ELR (cell line): ENCODE data around the gene TOP1.
A peak's percentile ranks its signal among the peaks of the same experiment; 100 is the strongest.

ENCODE experiments used
- DNase-seq: peaks from one replicate; pipeline ENCODE4 v3.0.0-alpha.2; 2015; ENCODE audit warnings: low read depth

Gene TOP1

DNA sequence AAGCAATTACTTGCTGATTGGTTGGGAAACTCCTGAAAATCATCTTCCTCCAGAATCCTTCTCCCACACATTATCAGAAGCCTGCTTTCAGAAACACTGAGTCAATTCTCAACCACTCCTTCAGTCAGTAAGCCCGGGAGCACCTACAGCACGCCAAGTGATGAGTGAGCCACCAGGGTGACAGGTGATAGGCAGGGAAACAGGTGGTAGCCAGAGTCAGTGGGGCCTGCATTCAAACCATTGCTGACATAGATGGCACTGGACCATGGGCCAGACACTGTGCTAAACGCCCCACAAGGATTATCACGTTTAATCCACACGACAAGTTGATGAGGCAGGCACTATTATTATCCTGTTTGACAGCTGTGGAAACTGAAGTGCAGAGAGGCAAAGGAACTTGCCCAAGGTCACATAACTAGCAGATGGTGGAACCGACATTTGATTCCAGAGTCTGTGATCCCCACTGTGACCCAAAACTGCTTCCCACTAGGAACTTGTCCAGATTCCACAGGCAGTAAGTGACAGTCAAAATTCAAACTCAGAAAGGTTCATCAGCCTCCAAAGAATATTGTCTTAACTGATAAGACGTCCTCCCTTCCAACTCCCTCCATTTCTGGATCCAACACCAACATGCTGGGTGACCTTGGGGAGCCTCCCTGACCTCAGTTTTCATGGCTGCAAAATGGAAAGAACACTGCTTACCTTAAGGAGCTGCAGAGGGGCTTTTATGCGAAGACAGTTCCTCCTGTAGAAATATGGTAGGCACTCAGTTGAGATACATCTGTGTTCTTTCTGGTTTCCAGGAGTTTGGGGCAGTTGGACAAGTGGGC lies 23.9 kb upstream of the TOP1 start:
- peak; percentile 68 for DNase-seq

DNA sequence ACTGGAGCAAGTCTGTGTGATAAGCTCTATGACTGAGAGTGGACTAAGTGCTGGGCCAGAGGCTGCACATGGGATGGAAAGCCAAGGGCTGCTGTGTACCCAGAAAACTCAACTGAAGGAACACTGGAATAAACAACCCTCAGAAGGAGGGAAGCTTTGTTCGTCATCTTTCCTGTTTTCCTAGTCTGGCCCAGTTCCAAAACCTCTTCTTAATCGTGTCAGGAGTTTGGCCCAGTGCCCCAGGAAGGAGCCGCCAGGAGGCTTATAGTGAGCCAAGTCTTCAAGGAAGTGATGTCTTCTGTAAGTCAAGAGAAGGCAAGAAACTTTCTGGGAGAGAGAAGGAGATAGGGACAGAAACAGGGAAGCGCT lies 23.3 kb upstream of the TOP1 start:
- peak; percentile 100 for DNase-seq

DNA sequence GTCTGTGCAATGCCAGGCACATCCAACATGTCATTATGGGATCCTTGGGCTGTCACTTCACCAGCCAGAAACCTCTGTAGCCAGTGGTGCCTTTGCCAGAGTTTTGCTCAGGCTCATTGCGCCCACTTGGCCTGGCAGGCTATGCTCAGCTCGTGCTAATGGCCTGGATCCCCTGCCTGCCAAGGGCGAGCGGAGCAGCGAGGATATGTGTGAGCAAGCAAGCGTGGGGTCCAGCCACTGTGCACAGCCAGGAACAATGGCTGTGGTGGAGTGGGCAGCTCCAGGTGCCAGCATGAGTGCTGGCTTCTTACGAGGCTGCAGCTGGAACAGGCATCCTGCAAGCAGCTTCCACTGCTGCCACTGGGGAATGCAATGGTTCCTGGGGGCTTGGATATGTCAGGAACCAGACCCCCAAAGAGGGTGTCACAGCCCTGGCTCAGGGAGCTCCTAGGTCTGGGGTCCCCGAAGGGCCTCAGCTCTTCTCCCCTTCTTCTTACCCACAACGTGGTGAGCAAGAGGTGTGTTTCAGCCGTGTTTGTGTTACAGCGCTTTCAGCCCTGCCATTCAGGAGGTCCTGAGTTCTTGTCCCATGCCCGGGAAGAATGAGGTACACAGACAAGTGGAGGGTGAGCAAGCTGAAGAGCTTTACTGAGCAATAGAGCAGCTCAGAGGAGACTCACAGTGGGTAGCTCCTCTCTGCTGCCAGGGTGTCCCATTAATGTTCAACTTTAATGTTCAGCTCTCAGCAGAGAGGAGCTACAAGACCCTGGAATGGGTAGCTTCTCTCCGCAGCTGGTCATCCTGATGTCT lies 22.3 kb upstream of the TOP1 start:
- DNase-seq, result no peak

DNA sequence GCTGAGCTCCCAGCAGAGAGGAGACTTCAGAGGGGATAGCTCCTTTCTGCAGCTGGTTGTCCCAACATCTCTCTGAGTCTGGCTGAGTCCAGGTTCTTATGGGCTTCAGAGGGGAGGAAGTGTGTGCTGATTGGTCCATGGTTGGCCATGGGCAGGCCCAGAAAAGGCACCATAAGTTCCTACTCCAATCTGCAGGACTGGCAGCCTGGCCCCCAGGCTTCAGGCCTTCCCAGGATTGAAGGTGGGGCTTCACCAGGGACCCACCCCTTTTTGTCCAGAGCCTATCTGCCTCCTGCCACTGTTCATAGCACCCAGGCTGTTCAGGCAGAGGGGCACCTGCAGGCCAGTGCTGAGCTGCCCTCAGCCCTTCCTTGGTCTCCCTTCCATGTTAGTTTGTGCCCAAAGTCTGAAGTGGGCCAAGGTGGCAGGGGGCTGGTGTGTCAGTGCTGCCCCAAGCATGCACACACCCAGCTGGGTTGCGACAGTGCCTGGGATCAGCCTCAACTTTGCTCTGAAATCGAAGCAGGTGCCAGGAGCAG lies 21.6 kb upstream of the TOP1 start:
- DNase-seq, result no peak

DNA sequence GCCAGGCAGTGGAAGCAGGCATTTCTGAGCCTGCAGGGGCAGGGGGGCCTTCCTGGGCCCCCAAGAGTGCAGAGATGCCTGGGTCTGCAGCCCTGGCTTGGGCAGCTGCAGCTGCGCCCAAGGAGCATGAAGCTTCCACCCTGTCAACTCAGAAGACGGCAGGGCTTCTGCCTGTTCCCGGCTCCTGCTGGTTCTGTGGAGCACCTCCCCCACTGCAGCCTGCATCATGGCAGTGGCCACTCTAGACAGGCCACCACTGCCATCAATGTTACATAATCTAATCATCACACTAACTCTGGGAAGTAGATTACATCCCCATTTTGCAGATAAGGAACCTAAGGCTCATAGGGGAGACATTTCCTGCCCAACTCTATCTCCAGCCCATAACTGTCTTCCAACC lies 21.1 kb upstream of the TOP1 start:
- DNase-seq, result no peak

DNA sequence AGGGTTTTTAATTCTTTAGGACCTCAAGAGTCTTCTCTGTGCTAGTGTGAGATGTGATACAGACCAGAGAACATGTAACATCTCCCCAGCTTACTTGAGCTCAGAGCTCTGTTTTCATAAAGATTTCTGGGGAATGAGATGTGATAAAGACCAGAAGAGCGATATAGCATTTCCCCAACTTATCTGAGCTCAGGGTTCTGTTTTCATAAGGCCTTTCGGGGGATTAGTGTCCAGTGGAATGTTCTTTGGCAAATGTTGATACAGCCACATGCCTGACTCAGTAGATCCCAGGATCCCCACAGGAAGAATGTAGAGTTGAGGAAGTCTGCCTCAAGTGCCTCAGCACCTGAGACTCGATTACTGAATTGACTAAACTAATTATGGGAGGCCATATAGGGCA lies 18.7 kb upstream of the TOP1 start:
- peak; percentile 45 for DNase-seq

DNA sequence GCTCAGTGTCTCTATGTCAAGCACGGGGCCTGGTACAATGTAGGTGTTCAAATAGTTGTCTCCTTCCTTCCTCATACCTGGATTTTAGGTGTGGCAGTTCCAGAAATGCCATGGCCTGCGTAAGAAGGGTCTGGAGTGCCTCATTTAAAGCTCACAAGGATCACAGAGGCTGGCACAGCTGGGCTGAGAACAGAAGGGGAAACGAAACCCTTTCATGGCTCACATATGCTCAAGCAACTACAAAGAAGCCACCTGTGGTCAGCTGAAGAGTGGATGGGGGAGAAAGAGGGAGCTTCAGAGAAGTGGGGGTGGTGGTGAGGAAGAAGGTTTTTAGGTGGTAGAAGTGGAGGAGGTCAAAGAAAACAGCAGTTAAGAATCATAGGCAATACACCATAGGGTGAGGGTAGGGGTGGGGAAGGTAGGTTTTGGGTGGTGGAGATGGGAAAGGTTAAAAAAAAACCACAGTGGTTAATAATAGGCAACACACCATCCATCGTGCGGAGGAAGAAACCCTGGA lies 17.0 kb upstream of the TOP1 start:
- no peak for DNase-seq

DNA sequence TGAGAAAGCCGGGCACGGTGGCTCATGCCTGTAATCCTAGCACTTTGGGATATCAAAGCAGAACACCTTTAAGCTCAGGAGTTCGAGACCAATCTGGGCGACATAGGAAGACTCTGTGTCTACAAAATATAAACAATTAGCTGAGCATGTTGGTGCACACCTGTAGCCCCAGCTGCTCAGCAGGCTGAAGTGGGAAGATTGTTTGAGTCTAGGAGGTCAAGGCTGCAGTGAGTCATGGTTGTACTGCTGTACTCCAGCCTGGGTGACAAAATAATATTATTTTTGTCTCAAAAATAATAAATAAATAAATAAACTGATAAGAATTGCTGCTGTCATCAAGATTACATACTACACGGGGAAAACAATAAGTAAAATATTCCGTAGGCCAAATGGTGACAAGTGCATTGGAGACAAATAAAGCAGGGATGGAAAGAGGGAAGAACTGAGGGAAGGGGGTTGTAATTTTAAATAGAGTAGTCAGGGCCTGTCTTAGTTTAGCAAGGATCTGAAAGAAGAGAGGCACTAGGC lies 14.0 kb upstream of the TOP1 start:
- DNase-seq, result no peak

DNA sequence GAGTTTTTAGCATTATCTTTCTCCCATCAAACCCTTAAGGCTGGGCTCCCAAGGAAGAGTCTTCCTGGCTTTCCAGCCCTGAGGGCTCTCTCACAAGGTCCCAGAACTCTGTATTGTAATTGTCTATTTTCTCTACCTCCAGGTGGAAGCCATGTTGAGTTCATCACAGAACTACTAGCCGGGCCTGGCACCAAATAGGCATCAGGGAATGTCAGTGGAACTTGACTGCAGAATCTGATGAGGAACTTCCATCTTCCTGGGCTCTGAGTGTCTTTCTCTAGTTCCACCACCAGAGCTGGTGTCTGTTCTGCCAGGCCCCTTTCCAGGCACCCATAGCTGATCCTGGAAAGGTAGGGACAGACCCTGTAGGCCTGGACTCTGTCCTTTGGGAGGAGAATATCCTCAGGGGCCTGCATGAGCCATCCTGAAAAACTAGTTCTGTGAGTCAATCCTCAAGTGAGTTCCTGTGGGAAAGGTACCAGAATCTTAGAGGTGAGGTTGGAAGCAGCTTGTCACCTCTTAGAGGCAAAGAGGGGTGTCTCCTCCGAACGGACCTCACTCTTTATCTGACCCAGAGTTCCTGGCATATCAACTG lies 11.1 kb upstream of the TOP1 start:
- no peak for DNase-seq

DNA sequence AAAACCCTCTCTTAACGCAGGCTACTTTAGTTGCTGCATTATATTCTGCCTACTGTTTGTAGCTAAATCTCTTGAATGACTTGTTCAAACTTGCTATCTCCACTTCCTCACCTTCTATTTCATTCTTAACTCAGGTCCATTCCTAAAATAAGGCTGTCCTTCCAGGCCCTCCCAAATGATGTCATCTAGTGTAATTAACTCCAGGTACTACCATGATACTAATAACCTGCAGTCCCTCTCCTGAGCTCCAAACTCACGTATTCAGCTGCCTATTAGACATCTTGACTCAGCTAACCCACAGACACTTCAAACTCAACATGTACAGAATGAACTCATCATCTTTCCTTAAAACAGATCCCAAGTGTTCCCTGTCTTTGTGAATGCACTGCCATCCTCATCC lies 10.5 kb upstream of the TOP1 start:
- DNase-seq, result no peak

DNA sequence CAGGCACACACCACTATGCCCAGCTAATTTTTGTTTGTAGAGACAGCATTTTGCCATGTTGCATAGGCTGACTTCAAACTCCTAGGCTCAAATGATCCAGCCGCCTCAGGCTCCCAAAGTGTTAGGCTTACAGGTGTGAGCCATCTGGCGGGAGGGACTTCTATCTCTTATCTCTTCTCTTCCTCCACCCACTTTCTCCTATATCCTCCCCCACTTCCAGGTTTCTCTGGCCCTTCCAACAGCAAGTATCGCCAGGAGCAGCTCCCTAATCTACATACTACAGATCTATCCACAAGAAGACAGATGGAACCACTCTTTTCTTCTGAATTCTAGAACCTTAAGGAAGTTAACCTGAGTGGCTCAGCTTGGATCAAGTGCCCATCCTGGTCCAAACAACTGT lies 5.1 kb upstream of the TOP1 start:
- DNase-seq, result no peak

DNA sequence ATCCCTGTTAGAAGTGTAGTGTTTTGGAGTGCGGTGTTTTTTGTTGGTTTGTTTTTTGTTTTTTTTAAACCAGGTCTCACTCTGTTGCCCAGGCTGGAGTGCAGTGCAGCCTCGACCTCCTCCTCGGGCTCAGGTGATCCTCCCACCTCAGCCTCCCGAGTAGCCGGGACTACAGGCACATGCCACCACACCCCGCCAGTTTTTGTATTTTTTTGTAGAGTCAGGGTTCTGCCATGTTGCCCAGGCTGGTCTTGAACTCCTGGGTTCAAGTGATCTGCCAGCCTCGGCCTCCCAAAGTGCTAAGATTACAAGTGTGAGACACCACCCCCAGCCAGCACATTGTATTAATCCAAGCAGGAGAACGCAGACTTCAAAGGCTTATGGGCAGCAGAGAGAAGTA lies 1.3 kb upstream of the TOP1 start:
- DNase-seq, result no peak

DNA sequence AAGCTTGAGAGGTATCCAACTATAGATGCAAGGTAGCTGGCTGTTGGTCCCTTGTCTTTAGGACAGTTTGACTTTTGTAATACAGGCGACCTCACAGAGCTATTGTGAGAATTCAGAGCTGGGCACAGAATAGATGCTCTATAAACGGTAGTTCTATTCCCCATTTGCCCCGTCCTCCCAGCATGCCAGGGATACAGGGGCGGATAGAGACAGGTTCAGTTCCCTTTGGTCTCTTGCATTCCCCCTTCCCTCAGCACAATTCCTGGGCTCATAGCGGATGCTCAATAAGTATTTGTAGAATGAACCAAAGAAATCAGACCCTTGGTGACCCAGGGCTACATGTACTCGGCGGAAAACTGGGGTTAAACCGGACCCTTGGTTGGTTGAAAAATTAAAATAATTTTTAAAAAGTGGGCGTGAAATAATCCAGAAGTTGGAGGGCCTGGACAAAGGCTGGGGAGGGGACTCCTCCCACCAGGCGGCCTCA lies 707 bp upstream of the TOP1 start:
- no peak for DNase-seq

DNA sequence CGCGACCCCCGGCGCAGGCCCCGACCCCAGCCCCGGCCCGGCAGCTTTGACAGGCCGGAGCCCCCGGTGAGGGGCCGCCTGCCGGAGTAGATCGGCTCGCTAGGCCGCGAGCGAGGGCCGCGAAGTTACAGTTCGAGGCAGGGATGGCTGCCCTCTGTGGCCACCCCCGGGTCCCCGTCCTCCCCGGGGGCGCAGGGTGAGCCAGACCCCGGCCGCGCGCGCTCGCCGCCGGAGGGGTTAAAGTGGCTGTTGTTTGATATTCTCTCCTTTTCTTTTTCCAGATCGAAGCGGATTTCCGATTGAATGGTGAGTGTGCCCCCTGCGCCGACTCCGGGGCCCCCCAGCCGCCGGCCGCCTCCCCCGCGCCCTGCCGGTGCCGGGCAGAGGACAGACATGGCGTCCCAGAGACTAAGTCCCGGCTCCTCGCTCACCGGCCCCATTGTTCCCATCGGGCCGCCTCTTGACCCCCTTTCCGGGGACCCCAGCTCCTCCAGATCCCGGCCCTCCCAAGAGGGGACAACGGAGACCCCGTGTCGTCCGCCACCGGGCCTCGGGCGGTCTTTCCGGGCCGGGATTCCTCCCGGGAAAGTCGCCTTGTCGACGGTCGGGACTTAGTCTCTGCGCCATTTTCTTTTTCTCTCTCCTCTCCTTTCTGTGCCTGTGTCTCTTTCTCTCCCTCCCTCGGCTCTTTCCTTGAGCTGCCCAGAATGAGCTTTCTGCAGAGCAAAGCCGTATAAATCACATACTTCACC lies 704 bp downstream of the TOP1 start:
- DNase-seq, result peak; percentile 44

DNA sequence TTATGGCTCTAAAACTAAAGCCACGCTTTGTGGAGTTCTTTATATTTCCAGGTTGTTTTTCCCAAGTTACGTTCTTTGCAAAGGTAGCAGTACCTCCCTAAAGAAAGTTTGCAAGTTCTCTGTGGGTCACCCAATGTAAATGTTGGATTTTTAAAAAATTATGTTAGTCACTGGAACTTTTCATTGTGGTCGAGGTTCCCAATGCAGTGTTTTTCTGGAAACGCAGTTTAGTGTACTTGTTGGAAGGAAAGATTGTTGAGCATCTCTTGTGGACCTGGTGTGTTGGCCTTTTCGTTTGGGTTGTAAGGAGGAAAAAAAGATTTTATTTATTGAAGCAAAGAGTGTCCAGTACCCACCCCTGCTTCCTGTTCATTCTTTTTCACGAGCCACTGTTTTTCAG lies 1.4 kb downstream of the TOP1 start:
- no peak for DNase-seq

DNA sequence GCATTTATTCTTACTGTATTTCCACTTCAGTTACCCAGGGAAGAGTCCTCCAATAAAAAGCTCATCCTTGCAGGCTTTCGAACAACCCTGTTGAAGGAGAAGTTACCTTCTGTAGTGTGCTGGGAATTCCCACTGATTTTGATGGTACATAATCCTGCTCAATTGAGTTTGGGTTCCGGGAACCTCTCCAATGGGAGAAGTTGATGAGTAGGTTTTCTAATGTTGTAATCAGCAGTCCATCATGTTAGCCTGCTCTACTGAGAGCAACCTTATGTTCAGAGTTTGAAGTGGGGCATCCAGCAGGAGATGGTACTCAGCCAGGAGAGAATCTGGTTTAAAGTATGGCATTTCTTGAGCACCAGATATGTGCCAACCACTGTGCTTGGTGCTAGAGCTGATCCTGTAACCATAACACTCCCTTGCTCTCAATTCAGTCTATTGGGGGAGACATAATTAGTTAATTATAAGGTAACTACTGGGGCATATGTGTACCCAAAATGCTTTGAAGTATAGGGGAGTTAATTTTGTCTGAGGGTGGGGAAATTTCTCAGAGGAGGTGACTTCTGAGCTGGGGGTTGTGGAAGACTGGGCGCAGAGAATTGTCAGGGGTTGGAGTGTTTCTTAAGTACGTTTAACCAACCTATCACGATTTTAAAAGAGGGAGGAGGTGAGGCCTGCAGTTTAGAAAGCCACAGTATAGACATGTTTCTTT lies 2.1 kb downstream of the TOP1 start:
- peak; percentile 70 for DNase-seq

DNA sequence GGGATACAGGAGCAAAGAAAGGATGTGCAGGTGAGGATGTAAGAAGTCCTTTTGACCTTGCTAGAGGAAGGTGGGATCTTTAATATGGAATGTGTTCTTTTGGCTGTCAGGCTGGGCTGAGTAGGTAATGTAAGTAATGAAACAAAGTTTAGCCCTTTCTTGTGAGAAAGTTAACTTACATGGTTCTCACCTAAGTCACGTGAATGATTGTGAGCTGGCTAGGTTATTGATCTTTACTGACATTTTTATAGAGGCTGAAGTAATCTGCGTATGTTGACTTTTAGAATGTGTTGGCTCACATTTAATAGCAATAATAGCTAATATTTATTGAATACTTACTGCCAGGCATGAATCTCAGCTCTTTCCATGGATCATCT lies 2.6 kb downstream of the TOP1 start:
- no peak for DNase-seq

DNA sequence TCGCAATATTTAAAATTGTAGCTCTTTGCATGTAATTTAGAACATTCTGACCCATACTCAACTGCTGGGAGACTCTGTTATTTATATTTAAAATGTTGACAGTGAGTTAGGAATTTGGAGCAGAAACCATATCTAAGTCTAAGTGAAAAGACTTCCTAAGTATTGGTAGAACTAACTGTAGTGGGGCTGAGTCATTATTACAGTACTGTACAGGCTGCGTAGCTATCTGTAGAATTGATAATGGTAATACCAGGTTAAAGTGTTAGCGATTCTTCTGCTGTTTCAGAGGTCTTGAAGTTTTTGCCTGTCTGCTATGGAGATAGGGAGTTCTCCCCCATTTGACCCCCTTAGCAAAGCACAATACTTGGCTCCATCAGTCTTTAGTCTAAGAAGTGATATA lies 3.6 kb downstream of the TOP1 start:
- peak; percentile 75 for DNase-seq

DNA sequence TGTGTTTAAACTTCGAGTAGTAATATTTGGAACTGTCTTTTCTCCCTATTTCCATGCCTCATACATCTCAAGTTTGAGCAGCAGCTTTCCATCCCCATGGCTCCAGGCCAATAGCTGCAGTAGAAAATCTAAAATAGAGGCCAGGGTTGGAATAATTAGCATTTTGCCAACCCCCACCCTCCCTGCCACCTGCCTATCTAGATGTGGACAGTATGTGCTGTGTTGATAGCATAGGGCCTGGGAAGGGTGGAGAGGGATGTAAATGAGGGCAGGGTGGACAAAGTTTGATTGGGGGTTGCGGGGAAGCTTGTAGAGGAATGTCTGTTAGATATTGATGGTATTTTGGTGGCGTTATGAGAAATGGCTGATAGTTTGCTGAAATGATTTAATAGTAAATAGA lies 5.6 kb downstream of the TOP1 start:
- DNase-seq, result no peak

DNA sequence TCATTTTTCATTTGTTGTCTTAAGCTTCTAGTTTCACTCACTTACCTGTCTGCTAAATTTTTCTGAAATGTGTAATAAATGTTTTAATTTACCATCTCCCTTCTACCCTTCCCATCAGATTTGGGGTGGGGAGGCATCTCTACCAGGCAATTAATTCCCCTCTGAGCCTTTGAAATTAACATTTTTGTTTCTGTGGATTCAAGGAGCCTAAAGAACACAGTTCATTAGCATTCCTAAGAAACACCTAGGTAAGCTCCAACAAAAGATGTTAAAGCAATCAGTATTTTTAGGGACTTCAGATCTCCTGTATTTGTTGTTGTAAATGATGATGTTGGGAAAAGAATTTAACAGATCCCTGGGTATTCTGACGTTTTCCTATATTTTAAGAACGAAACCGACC lies 6.6 kb downstream of the TOP1 start:
- DNase-seq, result no peak

DNA sequence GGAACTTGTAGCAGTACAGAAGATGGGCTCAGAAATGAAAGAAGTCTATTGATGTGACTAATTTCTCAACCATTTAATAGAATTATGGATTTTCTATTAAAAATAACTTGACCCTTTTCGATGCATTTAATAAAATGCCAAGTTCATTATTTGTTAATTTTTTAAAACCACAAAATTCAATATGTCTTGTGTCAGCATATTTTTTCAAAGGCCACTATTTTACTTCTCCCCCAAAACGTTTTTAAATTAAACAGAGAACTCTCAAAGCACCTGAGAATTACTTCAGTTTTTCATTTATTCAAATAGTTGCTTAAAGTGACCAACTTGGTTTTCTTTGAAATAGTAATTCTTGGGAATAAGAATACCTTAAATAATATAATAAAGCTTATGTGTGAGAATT lies 8.6 kb downstream of the TOP1 start:
- DNase-seq, result no peak
